GM18498 (cell line): ENCODE measurements around the gene AGO1.

Source experiments
- ATAC-seq: cut with Tn5 transposase; IDR thresholded peaks from one replicate; pipeline ENCODE4 v1.9.1; 2021; ENCODE audit warnings: mild to moderate bottlenecking, moderate library complexity; ENCODE audit not compliant: unreplicated experiment

The AGO1 gene

GRCh38 chr1:35902671-35903070 is 19.7 kb downstream of the AGO1 start:
- ATAC-seq, result no peak

- ATAC-seq, result no peak
These were observed 31.7 kb downstream of the AGO1 start for GRCh38 chr1:35914717-35915116.

DNA sequence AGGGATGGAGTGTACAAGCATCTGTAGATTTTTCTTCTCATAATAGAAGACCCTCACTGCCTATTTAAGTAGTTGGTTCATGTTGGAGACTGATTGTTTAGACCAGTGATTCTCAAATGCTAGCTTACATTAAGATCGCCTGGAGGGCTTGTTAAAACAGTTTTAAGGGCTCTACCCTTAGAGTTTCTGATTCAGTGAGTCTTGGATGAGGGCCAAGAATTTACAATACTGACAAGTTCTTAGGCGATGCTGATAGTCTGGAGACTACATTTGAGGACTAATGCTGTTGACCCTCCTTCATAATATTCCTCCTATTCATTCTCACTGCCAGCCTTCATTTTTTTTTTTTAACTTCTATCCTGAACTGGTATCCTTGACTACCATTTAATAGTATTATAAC is 32.7 kb downstream of the AGO1 start:
- ATAC-seq, result no peak

DNA sequence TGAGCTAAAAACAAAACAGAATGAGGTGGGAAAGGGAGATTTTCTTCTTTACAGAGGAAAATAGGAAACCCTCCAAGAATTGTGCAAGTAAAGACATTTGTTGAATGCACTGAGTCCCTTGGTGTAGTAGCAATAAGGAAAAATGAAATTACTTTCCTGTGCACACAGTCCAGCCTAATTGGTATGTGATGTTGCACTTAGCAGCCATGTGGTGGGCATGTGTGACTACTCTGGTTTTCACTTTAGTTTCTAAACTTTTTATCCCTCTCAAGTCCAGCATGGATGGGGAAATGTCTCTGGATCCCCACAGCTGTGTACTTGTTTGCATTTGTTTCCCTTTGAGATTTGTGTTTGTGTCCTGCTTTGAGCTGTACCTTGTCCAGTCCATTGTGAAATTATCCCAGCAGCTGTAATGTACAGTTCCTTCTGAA is 40.8 kb downstream of the AGO1 start:
- no peak for ATAC-seq

- no peak for ATAC-seq
These were observed 41.8 kb downstream of the AGO1 start for GRCh38 chr1:35924838-35925237.

- ATAC-seq, result no peak
These were observed 42.7 kb downstream of the AGO1 start for GRCh38 chr1:35925741-35926140.

DNA sequence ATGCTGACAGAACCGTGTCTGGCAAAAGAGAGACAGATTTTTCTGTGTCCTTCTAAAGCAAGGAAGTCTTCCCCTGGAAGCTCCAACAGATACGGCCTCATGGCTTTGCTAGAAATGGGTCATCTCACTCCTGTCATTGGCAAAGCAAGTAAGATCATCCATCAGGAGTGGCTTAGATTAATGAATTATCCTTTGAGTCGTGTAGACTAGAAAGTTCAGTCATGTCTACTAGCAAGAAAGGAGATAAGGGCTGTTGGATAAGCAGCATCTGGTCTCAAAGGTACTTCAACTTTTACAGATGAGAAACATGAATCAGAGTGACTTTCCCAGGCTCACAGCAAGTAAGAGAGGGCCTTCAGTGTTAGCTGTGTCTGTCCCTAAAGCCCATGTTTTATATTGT is 44.5 kb downstream of the AGO1 start:
- ATAC-seq, result no peak

DNA sequence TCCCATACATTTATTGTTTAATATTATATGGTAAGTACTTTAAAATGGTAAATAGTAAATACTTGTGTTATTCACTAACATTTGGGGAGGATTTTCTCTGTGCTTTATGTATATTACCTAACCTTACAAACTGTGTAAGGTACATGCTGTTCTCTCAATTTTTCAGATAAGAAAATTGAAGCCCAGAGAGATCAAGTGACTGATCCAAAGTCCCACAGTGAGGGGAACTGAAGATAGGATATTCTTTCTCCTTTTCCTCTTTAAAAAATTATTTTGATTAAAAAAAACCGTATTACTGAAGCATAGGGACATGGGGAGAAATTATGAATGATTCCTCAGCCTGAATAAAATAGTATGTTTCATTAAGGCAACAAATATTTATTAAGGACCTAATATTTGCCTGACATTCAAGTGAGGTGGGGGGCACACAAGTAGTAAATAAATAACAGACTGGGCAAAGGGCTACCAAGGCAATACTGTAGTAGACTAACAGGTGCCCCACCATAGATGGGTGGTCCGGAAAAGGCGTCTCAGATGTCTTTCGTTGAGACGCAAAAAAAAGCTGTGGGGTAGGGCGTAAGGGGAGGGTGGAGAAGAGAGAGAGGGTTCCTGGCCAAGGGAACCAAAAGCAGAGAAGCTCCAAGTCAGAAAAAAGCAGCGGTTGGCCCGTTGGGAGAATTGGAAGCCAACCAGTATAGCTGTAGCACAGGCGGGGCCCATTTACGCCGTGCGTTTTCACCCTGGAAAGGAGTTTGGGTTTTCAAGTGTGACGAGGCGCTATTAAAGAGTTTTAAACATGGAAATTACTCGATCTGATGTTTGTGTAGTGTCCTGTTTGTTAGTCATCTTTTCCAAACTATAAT is 47.0 kb downstream of the AGO1 start:
- no peak for ATAC-seq

DNA sequence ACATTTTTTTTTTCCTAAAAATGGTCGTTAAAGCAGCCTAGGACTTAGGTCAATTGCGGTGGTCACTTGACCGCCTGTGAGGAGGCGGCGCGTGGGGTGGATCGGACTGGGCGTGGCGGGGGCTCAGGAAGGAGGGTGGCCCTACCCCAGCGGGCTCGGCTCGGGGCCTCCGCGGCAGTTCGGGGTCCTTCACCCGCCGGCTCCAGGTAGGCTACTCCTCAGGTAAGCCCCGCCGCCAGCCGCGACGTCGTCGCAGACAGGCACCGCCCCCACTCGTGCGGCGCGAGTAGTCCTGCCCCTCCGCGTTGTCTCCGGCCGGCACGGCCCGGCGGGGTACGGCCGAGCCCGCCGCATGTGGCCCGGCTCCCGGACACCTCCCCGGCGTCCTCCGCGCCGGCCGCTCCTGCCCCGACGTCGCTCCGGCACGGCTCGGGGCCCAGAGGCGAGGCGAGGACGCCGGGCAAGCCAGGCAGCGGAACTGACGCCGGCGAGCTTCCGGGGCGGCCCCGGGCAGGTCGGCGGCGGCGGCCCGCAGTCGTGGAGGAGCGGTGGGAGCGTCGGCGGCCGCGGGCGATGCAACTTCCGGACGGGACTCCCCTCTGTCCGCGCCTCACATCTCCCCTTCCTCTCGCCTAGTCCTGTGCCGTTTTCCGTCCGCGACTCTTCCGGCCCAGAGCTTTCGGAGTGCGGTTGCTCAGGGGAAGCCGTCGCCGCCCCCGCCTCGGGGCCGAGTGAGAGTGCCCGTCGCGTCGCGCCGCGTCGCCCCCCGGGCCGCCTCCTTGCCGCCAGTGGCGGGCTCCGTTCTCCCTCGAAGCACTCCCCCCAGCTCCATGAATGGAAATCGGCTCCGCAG is 47.8 kb downstream of the AGO1 start, which contains the start of gene AGO3:
AGO3 (plus strand) TSS at position 513 of the 853 bp plus-strand sequence; CDS start at position 835, 322 bp downstream.
- peak; percentile 89 for ATAC-seq

GRCh38 chr1:35931446-35932157 is 48.6 kb downstream of the AGO1 start:
- ATAC-seq, result peak; percentile 30

GRCh38 chr1:35932158-35932636 is 49.2 kb downstream of the AGO1 start:
- ATAC-seq, result no peak

- ATAC-seq, result no peak
These were observed 49.9 kb downstream of the AGO1 start for GRCh38 chr1:35932941-35933340.

DNA sequence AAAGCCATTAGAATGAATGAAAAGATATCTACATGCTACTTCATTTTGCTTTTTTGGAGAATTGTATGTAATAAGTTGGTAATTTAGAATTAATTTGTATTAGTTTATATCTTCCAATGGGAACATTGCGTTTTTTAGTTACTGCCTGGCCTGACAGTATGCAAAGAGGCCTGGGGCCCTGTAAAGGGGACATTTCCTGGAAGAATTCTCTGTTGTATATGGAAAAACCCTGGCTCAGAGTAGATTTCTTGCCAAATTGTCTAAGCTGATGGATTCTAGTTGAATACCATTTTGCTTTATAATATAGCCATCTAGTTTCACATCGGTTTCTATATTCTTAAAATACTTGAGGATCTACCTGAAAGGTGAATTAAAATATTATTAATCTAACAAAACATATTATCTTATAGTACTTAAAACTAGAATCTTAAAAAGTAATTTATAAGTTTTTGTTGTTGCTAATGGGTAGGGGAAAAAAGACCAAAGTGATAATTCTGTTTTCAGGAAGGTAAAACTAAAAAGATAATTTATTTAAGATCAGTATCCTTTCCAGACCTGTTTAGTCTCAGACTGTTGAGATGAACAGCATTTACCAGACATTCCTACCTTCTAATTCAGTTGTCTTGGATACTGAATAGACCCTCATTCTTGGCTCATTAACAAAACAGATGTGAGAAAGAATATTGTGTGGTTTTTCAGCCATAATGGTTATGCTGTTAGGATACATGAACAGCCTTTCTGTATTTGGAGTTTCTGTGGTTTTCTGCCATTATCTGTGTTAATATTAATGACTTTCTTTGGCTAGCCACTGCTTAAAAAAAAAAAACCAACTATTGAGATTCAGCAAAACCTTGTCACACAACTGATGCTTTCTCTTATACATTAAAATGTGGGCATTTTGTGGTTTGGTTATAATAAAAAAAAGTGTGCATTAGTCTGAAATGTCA is 52.7 kb downstream of the AGO1 start:
- ATAC-seq, result no peak

- ATAC-seq, result no peak
These were observed 53.8 kb downstream of the AGO1 start for GRCh38 chr1:35936838-35937237.

DNA sequence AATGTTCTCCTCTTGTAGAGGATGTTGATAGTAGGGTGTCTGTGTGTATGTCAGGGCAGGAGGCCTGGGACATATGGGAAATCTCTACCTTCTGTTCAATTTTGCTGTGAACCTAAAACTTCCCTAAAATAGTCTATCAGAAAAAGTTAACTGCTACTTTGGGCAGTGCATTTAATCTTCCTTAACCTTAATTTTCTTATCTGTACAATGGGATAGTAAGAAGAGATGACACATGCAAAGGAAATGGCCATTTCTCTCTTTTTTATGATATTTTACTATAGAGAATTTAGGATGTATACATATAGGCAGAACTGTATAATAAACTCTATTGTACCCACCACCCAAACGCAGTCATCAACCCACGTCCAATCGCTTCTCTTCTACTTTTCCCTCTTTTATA is 56.5 kb downstream of the AGO1 start:
- no peak for ATAC-seq

- no peak for ATAC-seq
These were observed 62.3 kb downstream of the AGO1 start for GRCh38 chr1:35945327-35945726.

- no peak for ATAC-seq
These were observed 64.5 kb downstream of the AGO1 start for GRCh38 chr1:35947547-35947946.

DNA sequence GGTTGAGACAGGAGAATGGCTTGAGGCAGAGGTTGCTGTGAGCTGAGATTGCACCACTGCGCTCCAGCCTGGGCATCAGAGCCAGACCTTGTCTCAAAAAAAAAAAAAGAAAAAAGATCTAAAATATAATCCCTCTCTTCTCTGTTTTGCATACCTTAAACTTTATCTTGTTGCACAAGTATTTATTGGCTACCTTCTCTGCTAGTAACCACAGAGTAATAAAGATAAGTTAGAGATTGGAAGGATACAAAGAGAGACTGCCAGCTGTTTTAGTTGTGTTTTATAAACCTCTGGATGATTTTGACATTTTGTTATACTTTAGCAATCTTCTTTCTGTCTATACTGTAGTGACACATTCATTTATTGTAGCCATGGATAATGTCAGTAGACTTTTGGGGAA is 75.5 kb downstream of the AGO1 start:
- ATAC-seq, result no peak

DNA sequence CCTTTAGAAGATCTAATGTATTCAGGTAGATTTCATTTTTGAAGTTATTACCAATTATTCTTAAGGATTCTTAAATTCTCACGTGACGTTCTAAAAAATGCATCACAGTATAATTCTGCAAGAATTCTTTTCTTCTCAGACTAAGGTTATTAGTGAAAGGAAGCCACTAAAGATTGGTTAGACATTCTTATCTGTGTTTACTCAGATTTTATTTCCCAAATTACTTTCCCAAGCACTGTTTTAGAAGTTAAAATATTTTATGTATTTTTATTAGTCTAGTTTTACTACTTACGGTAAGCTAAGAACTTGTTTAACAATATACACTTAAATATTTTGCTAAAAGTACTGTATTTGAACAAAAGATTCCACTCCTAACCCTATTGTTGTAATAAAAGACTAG is 76.3 kb downstream of the AGO1 start:
- no peak for ATAC-seq

DNA sequence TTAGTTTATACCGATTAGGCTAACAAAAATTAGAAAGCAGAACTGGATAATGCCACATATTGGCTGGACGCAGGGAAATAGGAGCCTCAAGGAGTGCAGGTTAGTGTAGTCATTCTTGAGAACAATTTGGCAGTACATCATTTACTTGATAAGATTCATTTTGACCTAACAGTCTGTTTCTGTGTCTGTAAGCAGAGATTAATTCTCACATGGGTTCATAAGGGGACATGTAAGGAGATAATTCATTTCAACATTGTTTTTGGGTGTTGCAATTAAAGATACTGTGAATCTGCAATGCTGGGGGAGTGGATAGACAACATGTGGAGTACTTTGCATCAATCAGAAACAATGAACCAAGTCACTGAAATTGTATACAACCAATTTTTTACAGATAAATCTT is 79.9 kb downstream of the AGO1 start:
- ATAC-seq, result no peak
